ENCODE results near the gene PARP14. TPM values are rescaled to one million over a fixed set of nuclear protein-coding genes. Genes with fewer than 3 reads are reported as not detected.
"Not testable (repeated sequence)": the region's sequence is repeated elsewhere in the genome, so short reads cannot be mapped to it uniquely, and the experiment has no call there.

PARP14 gene
- total RNA-seq, 2 experiments from 2014 or later = 53.1 to 53.3 TPM

DNA sequence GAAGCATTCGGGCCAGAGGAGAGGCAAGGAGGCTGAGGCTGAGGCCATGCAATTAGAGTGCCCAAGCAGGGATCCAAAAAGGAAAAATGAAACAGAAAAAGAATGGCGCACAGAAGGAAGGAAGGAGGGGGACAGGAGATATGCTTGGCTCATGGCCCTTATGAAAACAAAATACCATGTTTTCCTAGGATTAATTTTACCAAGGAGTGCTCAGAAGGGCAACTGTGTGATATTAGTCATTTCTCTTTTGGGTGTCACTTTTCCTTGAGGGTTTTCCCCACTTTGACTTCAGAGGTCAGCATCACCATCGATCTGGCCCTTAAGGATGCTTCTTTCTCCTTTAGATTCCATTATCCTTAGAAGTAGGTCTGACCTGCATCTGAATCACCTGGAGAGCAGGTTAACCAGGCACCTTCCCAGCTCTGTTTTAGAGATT, 1.4 kb downstream of the PARP14 start:
- intact Hi-C loops (cut with micrococcal nuclease) = loop anchor here (10.0 kb wide), 1 partner anchor 267 kb away; the partner anchor contains the start of gene WDR5B
- DNase-seq = no peak
- ATAC-seq = no peak
- H3K27me3 Mint-ChIP-seq = no peaks in the 10 kb centered on the region
- TF ChIP-seq CTCF (IDR thresholded peaks at IDR 0.05) = no peak
- ChIA-PET POLR2A (interaction anchor here (0.8 to 0.9 kb wide), 2 partner anchors 118 to 288 kb away, joined by 3 read pairs; partner anchors contain the start of genes DTX3L and PARP9), CTCF (interaction anchor here (7.0 kb wide), 1 partner anchor 121 kb away, joined by 244 read pairs; the partner anchor contains the start of genes DTX3L and PARP9)
- peak overlapping the region; percentile 96 for H3K27ac Mint-ChIP-seq
- H3K9me3 Mint-ChIP-seq = no peaks in the 10 kb centered on the region
- peaks cover 27% of the 10 kb centered on the region for H3K36me3 Mint-ChIP-seq (ENCODE audit: low read depth)
- H3K4me3 Mint-ChIP-seq = peak overlapping the region; percentile 97
- peaks cover 51% of the 10 kb centered on the region for H3K4me1 Mint-ChIP-seq (ENCODE audit: low read depth)

DNA sequence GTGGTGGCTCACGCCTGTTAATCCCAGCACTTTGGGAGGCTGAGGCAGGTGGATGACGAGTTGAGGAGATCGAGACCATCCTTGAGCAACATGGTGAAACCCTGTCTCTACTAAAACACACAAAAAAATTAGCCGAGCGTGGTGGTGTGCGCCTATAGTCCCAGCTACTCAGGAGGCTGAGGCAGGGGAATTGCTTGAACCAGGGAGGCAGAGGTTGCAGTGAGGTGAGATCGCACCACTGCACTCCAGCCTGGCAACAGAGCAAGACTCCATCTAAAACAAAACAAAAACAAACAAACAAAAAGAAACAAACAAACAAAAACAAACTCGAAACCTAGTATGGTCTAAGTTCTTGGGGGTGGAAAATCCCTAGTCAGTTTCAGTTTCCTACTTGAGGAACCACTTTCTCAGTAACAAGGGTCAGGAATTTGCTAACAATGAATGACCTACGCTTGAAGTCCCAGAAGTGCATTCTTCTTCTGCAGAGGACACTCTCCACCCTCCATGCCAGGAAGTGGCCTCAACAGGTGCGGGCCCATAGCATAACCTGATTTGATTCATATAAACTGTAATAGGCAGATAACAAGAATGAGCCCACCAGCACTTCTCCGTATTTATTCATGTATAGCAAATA, 2.3 kb downstream of the PARP14 start:
- H3K27me3 Mint-ChIP-seq, DNase-seq, ATAC-seq, H3K9me3 Mint-ChIP-seq: not testable (repeated sequence)
- CTCF ChIA-PET = interaction anchor here (7.0 kb wide), 1 partner anchor 122 kb away, joined by 244 read pairs; the partner anchor contains the start of genes DTX3L and PARP9
- intact Hi-C loops (cut with micrococcal nuclease) = loop anchor here (10.0 kb wide), 1 partner anchor 268 kb away; the partner anchor contains the start of gene WDR5B
- Mint-ChIP-seq H3K36me3 (ENCODE audit: low read depth) (peaks cover 34% of the 10 kb centered on the region), H3K4me3 (peak overlapping the region; percentile 97), H3K4me1 (ENCODE audit: low read depth) (peaks cover 51% of the 10 kb centered on the region), H3K27ac (peak overlapping the region; percentile 96)
- POLR2A ChIA-PET = interaction anchor here (0.5 to 1.7 kb wide), 5 partner anchors 12 to 299 kb away, joined by 3 to 5 read pairs (median 3); partner anchors contain the start of gene FAM162A

DNA sequence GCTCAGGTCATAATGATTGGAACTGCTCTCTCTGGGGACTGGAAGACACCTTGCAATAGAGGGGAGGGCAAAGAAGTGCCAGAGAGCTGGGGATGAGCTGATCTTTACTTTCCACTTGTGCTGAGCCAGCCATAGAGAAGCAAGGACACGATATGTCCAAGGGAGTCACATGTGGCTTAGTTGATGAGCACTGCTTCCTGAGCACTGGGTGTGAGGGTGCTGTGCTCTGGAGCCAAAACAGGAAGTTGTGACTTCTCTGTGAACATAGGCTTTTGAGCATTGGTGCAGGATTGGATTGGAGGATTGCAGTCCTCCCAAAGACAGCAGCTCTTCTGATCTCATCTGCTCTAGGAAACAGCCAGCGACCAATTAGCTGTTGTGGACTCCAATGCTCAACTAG, 6.7 kb downstream of the PARP14 start:
- H3K4me1 Mint-ChIP-seq (ENCODE audit: low read depth) = peaks cover 25% of the 10 kb centered on the region
- CTCF ChIA-PET = interaction anchor here (0.6 to 1.5 kb wide), 7 partner anchors 8 to 295 kb away, joined by 3 to 6 read pairs (median 3); no protein-coding TSS in a partner anchor
- POLR2A ChIA-PET = interaction anchor here (0.6 to 1.2 kb wide), 4 partner anchors 8 to 123 kb away, joined by 3 to 6 read pairs (median 4); no protein-coding TSS in a partner anchor
- H3K27me3 Mint-ChIP-seq = no peaks in the 10 kb centered on the region
- intact Hi-C loops (cut with micrococcal nuclease) = loop anchor here (10.0 kb wide), 1 partner anchor 272 kb away; the partner anchor contains the start of gene WDR5B
- H3K9me3 Mint-ChIP-seq = no peaks in the 10 kb centered on the region
- TF ChIP-seq CTCF (IDR thresholded peaks at IDR 0.05) = no peak
- no peak overlapping the region for H3K4me3 Mint-ChIP-seq
- DNase-seq (no peak), ATAC-seq (no peak)
- peaks cover 43% of the 10 kb centered on the region for H3K36me3 Mint-ChIP-seq (ENCODE audit: low read depth)
- H3K27ac Mint-ChIP-seq = no peak overlapping the region

DNA sequence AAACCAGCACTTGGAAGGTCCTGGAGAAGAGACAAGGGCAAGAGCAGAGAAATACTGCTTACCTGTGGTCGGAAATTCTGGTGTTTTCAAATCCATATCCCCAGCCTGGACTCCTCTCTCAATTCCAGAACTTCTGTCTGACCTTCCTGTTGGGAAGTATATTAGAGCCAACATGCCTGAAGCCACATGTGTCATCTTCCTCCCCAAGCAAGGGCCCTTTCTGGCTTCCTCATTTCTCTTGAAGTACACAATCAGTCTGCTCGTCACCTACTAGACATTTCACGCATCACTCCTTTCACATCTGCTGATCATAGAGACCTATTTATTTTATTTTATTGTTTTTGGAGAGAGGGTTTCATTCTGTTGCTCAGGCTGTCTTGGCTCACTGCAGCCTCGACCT, 8.4 kb downstream of the PARP14 start:
- peaks cover 11% of the 10 kb centered on the region for H3K4me1 Mint-ChIP-seq (ENCODE audit: low read depth)
- H3K4me3 Mint-ChIP-seq = no peak overlapping the region
- POLR2A ChIA-PET = interaction anchor here (1.4 to 1.5 kb wide), 2 partner anchors 10 to 124 kb away, joined by 3 to 5 read pairs; partner anchors contain the start of genes DTX3L and PARP9
- H3K27me3 Mint-ChIP-seq = no peaks in the 10 kb centered on the region
- DNase-seq (no peak), ATAC-seq (no peak)
- CTCF ChIA-PET = interaction anchor here (1.0 kb wide), 1 partner anchor 128 kb away, joined by 3 read pairs; no protein-coding TSS in a partner anchor
- no peaks in the 10 kb centered on the region for H3K9me3 Mint-ChIP-seq
- H3K36me3 Mint-ChIP-seq (ENCODE audit: low read depth) = peaks cover 53% of the 10 kb centered on the region
- no peak for TF ChIP-seq CTCF (IDR thresholded peaks at IDR 0.05)
- no peak overlapping the region for H3K27ac Mint-ChIP-seq
- intact Hi-C loops (cut with micrococcal nuclease) = loop anchor here (10.0 kb wide), 1 partner anchor 274 kb away; the partner anchor contains the start of gene WDR5B

- TF ChIP-seq CTCF (IDR thresholded peaks at IDR 0.05) = no peak
- DNase-seq (no peak), ATAC-seq (no peak)
- Mint-ChIP-seq H3K9me3 (no peaks in the 10 kb centered on the region), H3K4me1 (ENCODE audit: low read depth) (peaks cover 9% of the 10 kb centered on the region), H3K27me3 (no peaks in the 10 kb centered on the region), H3K27ac (peak overlapping the region; percentile 27), H3K36me3 (ENCODE audit: low read depth) (peaks cover 51% of the 10 kb centered on the region), H3K4me3 (no peak overlapping the region)
- CTCF ChIA-PET = no interaction called here
- intact Hi-C loops (cut with micrococcal nuclease) = loop anchor here (10.0 kb wide), 1 partner anchor 275 kb away; the partner anchor contains the start of gene WDR5B
- POLR2A ChIA-PET = interaction anchor here (1.4 to 1.5 kb wide), 2 partner anchors 10 to 125 kb away, joined by 3 to 5 read pairs; partner anchors contain the start of genes DTX3L and PARP9
Observed at GRCh38 chr3:122689587-122689986, 8.9 kb downstream of the PARP14 start.
